HG02763 (cell line): ENCODE results near the gene CCDC33.

ENCODE experiments used
- ATAC-seq: cut with Tn5 transposase; IDR thresholded peaks from one replicate; pipeline ENCODE4 v1.9.1; 2021; ENCODE audit warnings: mild to moderate bottlenecking, moderate library complexity; ENCODE audit not compliant: unreplicated experiment

The CCDC33 gene

DNA sequence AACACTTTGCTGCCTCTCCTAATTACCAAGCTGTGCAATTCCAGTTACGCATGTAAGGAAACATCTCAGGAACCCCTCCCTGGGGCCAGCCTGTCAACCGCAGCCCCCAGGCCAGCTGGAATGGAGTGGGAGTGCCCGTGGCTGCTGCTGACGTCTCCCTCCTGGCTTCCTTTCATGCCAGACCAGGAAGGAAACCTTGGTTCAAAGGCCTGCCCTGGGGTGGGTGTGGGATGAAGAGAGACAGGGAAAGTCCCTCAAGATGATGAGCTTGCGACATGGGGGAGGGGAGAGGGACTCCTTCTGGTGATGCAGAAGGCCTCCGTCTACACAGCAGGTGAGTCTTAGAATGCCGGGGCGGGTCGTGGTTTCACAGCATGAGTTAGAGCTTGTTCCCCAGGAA, 142.7 kb downstream of the CCDC33 start:
- no peak for ATAC-seq

DNA sequence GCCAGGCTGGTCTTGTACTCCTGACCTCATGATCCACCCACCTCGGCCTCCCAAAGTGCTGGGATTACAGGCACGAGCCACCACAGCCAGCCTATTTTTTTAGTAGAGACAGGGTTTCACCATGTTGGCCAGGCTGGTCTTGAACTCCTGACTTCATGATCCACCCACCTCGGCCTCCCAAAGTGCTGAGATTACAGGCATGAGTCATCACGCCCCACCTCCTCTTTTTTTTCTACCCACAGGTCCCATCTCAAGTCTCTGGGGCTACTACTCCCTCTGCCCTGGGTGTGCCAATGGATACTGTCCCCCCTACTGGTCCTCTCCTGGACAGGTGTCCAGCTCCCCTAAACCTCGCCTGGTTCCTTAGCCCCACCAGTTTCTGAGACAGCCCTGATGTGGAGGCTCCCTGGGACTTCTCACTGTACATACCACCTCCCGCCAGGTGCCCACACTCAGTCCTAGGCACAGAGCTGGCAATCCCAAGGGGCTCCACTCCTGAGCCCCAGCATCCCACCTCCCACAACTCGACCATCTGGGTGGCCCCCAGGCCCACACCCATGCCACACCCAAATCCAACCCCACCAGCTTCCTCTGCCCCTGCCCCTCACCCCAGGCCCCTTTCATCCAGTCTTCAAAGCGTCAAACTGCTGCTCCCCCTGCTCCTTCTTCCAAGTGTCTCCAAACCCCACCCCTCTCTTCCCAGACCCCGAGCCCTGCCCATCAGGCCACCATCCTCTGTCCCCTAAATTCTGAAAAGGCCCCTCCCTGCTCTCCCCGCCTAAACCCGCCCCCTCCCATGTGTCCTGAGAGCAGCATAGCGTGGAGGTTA, 144.4 kb downstream of the CCDC33 start:
- no peak for ATAC-seq

DNA sequence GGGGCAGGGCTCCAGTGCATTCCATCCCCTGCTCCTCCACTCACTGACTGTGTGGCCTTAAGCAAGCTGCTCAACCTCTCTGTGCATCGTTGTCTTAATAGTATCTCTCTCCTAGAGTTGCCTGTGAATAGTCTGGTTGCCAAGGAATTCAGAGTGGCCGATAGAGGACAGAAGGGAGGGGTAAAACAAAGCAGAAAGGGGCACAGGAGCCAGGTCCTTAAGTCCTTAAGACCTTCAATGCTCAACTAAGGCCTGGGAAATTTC, 145.0 kb downstream of the CCDC33 start:
- ATAC-seq = no peak

DNA sequence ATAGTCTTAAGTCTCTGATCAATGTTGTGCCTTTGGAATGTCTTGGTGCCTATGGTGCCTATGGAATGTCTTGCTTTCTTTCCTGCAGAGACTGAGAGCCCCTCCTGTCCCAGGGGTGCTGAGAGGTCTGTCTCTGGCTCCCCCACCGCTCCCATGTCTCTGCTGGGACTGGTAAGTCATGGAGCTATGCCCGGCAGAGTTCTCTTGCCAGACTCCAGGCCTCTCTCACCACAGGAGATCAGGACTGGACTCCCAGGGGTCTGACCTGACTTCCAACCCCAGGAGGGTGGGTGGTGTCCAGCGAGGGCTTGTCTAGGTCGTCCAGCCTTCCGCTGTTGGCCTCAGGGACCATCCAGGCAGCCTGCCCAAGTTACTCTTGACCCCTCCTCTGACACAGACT, 145.4 kb downstream of the CCDC33 start:
- no peak for ATAC-seq

DNA sequence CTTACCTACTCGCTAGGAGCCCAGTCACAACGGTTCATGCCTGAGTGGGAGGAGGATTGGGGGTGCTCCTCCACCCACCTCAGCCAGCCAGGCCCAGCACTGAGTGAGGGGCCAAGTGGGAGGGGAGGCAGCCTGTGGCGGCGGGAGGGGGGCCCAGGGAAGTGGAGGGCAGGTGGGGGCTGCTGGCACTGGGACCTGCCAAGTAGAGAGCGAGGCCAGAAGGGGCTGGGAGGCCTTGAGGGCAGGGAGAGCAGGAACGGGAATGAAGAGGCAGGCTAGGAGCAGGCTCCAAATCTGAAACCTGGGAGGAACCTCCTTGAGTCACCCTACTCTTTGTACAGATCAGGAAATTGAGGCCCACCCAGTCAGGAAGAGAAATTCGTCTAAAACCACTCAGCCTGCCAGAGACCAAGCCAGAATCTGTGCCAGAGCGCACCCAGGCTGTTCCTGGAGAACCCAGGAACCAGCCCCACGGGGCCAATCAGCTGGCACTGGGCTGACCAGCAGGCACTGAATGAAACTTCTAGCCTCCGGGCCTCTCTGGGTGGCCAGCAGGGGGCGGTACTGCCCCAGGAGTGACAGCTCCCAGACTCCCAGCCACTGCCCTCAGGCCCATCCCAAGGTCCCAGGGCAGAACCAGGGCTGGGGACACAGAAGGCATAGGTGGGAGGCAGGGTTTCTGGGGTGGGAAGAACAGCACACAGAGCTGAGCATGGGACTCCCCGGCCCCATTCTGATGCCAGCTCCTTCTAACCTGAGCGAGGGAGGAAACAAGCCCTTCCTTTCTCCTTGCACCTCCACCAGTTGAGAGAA, 146.1 kb downstream of the CCDC33 start:
- ATAC-seq = no peak

DNA sequence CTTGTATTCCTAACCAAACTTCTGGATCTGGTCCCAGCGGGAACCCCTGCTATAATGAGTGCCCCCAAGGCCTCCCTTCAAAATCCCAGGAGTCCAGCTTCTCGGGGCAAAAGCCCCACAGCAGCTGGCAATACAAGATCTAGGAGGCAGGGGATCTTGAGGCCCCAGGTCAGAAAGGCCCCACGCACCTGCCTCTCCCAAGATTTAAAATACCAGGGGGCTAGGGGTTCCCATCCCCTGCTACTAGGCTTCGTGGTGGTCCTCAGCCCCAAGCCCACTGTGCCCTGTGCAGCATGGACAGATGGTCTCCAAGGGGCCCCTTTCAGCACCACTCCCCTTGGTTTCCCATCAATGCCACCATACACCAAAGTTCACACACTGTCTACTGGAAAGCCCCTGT, 147.2 kb downstream of the CCDC33 start:
- peak; percentile 2 for ATAC-seq

DNA sequence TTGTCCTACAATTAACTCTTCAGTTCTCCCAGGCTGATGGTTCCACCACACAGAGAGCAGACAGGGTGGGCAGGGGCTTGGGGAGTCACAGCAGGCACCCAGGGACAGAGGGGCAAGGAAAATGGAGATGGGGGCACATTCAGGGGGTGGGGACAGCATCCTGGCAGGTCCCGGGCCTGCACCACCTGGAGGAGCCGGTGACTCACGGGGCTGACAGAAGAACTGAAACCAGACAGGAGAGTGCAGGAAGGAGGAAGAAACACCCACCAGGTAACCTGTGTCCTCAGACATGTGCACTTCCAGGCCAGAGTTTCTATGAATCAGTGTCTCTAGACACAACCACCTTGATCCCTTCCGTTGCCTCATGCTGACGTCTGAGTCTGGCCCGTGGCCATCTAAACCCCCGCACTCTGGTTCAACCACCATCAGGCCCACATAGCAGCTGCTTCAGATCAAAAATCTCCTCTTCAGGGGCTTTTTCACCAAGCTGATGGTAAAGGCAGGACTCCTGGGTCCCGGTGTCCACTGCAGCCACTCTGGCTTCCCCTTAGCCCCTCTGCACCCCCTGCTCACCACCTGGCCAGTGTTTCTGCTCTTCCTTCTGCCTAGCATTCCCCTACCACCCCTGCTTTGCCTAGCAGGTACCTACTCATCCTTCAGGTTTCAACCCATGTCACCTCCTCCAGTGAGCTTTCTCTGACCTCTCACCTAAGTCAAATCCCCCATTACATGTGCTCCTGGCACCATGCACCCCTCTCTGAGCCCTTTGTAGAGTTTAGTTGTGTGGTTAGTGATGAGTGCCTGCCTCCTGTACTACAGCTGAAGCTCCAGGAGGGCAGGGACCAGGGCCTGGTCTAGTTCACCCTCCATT, 147.8 kb downstream of the CCDC33 start:
- ATAC-seq = peak; percentile 40

DNA sequence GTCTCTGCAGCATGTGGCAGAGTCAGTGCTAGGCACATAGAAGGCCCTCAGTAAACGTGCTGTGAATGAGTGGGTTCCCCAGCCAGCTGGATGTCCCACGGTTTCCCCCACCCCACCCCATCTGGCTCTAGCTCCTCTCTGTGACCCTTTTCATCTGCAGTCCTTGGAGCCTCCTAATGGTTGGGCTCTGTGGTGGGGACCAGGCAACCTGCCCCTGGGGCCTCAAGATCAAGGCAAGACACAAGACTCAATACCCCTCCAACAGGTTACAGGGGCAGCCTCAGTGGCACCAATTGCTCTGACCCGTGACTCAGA, 148.4 kb downstream of the CCDC33 start:
- no peak for ATAC-seq

DNA sequence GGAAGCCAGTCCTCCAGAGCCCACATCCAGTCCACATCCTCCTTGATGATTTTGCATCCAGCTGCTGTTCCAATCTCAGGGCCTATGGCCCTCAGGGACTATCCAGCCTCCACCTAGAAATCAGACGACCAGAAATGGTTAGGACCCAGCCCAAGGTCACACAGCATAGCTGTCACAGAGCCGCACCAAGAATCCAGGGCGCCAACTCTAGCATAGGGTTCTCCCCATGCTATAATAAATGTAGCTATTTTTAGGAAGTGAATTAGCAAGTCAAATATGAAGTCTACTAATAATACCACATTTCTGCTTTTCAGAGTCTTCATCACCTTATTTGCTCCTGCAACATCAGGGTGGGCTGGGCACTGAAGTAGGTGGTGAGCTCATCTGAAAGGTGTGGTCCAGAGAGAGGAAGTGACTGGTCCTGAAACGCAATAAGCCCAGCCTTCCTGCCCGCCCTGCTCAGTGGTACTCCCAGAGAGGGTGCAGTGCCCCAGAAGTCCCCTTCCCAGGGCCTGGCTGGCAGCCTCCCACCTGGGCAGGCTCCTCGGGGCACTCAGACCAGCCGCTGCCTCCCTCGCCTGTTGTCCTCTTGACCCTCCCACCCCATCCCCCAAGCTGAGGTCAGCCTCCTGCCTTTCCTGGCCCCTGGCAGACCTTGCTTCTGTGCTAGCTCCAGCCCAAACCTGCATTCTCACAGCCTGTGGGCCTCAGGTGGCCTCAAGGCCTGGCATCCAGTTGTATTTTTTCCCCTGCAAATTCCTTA, 148.9 kb downstream of the CCDC33 start:
- peak; percentile 54 for ATAC-seq

DNA sequence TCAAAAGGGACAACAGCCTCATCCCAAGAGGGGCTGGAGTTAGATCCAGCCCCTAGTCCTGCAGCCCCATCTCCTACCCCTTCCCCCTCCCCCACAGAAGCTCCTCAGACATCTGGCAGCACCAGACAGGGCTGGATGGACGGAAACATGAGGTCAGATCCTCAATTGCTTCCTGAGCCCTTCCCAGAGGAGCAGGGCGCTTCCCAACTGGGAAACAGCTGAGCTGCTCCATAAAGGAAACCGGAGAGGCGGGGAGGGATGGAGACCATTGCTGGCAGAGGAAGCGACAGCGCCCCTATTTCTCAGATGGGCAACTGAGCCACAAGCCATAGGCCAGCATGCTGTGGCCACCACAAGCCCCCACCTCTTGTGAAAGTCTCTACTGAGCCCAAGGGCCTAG, 149.6 kb downstream of the CCDC33 start:
- no peak for ATAC-seq
